HG03045 (cell line): ENCODE results near the gene SPRR1A.

ENCODE experiments used
- ATAC-seq: cut with Tn5 transposase; IDR thresholded peaks from one replicate; pipeline ENCODE4 v1.9.1; 2021; ENCODE audit warnings: mild to moderate bottlenecking, moderate library complexity; ENCODE audit not compliant: unreplicated experiment

SPRR1A gene, protein sequence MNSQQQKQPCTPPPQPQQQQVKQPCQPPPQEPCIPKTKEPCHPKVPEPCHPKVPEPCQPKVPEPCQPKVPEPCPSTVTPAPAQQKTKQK

DNA sequence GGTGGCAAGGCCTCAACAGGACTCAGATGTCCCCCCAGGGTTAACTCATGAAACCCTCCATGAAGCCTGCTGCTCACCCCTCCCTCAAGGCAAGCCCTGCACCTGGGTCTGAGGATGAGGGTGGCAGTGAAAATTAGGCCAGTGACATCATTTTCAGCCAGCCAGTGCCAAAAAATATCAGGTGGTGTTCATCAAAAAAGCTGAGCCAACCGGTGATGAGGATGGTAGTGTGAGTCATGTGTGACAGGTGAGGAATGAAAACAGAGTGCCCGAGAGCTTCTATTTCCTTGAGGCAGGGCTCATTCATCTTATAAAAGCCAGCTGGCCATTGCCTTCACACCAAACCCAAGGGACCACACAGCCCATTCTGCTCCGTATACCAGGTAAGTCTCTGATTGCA lies at the start of gene SPRR1A:
Gene SPRR1A (plus strand): TSS at position 339 of the 400 bp plus-strand sequence. CDS start 1,150 bp downstream, outside the sequence.
- no peak for ATAC-seq

DNA sequence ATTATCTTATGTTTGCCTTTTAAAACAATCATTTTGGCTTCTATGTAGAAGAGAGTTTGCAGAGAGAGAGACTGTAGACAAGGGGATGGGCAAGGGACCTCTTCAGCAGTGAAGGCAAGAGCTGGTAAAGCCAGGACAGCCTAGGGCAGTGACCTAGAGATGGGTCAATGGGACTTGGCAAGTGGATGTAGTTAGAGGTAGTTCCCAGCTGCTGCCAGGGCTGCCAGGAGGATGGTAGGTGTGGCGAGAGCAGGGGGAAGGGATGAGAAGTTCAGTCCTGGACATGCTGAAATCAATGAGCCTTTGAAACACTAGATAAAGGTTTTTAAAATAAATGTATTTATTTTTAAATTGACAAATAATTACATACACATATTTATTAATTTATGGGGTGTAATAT lies 43.3 kb upstream of the SPRR1A start:
- no peak for ATAC-seq

DNA sequence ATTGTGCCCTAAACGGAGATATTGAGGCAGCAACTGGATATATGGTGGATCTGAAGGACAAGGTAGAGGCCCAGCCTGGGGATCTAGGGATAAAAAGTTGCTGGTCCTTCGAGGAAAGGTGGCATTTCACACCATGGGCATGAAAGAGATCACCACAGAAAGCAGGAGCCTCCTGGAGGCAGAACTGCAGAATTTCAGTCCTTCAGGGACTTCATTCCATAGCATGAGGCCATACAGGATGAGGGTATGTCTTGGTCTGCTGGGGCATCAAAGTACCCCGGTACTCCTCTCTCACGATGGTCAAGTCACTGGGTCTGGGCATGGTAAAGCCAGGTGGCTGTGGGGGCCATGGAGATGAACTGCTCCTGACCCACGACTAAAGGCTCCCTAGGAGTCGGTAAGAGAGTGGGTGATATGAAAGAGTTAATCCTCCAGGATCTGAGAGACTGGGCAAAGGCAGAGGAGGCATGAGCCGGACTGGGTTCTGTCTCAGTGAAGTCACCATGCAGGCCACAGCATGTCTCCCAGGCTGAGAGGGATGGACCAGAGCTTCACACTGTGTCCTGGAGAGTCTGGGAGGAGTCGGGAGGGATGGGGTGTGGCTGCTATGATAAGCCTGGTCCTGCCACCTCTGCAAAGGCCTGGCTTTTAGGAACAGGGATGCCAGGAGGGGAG lies 42.7 kb upstream of the SPRR1A start:
- no peak for ATAC-seq

DNA sequence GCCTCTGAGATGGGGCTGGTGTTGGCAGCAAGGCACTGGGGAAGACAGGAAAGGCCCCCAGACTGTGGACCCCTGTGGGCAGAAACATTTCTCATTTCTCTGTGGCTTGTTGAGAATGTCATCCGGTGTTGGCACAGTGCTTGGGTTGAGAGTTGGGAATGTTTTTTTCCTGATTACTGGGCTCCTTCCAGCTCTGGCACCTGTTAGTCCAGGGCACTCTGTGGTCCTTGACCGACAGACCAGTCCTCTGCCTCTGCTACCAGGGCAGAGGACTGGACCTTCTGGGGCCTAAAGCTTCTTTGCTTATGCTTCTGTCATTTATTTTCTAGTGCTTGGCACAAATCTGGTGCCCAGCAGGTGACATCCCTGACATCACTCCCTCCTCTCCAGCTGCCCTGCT lies 41.7 kb upstream of the SPRR1A start:
- no peak for ATAC-seq

DNA sequence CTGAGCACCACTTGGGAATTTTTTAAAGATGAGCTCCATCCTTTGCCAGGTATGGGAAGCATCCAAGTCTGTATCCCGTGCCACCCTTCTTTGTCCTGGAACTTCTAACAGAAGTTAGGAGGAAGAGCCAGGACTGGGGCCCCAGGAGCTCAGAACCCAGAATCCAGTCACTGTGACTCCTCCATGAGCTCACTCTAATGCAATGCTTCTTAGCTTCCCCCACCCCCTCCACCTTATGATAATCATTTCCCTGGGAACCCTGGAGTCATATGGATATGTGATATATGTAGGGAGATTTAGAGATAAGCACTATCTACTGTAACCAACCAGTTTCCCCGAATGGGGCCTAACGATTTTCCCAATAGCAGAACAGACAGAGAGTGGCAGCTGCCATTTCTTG lies 37.6 kb upstream of the SPRR1A start:
- no peak for ATAC-seq

DNA sequence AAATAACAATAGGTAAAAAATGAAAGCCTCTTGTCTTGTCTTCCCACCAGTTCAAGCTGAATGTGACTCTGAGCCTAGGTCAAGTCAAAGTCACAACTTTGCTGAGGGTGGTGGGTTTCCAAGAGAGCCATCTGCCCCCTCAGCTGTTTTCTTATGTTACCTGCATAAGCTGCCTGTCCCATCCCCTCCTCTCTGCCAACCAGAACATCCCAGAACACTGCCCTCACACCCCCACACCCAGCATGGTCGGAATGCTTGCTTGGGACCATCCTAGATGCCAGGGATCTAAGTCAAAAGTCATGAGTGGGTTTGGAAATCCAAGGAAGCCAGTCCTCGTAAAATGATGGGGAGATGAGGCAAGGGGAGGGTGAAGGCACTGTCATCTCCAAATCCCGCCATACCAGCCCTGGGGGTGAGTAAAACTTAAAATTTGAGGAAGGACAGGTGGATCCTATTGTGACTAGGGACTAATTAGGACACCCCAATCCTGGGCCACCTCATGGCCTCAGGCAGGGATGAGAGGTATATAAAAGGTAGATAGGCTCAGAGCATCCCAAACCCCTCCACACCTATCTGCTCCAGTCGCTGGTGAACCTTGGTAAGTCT lies 37.1 kb upstream of the SPRR1A start, which contains the start of gene SPRR5:
Gene SPRR5 (plus strand): TSS at position 556 of the 606 bp plus-strand sequence. CDS start 1,349 bp downstream, outside the sequence.
- no peak for ATAC-seq

DNA sequence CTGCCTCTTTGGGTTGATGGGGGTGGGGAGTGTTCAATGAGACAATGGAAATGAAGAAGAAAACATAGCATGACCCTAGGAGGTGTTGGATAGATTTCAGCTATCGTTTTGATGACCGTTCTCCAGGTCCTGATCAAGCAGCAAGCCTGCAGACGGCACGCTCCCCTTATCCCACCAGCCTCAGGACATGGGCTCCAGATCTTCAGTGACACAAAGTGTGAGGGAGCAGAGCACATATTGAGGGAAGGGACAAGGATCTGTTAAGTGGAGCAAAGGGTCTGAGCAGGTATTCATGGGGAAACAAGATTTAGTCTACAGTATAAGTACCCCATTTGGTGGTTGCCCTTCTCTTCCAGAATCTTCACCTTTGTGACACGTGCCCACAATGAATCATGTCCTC lies 32.2 kb upstream of the SPRR1A start:
- ATAC-seq = no peak

DNA sequence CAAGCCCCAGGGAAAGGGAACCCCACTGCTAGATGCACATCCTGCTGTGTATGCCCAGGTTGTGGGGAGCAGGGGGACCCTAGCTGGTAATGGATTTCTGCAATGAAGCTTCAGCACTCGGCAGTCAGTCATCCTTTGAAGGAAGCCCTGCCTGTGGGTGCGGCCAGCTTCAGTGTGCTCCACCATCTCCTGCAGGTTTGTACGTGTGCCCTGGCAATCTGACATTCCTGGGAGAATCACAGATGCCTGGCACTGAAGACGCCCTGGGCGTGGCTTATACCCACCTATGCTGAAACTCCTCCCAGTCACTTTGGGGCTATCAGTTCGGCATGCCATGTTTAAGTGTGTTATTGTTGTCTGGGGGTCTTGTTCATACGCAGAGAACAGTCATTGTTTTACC lies 30.1 kb upstream of the SPRR1A start:
- no peak for ATAC-seq

DNA sequence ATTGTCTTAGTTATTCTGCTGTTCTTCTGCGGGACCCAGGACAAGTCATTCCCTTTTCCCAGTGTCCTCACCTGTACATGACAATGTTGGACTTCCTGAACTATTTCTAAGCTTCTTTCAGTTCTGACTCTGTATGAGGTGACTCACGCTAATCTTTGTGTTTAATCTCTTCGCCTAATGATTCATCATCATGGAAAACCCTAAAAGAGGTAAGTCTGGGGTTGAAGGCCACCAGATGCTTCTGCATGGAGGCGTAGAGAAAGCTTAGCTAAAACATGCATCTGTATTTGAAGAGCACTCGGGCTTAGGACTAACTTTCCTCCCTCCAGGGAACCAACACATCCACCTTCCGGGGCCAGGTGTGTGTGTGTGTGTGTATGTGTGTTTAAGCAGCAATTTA lies 29.4 kb upstream of the SPRR1A start:
- no peak for ATAC-seq

DNA sequence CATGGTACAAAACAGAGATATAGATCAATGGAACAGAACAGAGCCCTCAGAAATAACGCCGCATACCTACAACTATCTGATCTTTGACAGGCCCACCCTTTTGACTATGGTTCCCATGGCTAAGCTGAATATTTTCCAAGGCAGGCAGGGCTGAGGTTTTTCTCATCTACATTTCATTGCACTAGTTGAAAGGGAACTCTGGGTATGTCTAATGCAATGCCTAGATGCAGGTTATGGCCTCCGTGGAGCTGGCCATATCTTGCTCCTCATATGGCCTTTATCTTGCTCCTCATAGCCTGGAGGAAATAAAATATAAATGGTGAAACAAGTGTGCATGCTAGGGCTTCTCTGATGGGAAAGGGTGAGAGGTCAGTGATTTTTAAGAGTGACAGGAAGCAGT lies 26.3 kb upstream of the SPRR1A start:
- no peak for ATAC-seq

DNA sequence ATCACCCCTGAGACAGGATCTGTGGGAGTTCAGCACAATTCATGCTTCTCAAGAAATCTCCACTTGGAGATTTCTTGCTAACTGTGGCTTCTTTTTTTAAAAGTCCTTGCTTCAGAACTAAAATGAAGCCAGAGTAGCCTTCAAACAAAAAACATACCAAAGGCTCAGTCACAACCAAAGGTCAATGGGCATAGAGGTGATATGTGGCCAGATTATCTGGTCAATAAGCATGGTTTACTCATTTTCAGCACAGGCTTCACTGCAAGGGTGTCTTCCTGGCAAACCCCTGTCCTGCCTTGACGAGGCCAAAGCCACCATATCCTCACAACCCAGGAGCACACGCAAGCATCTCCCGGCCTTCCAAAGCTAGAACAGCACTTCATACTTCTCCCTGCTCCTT lies 24.6 kb upstream of the SPRR1A start:
- ATAC-seq = no peak

DNA sequence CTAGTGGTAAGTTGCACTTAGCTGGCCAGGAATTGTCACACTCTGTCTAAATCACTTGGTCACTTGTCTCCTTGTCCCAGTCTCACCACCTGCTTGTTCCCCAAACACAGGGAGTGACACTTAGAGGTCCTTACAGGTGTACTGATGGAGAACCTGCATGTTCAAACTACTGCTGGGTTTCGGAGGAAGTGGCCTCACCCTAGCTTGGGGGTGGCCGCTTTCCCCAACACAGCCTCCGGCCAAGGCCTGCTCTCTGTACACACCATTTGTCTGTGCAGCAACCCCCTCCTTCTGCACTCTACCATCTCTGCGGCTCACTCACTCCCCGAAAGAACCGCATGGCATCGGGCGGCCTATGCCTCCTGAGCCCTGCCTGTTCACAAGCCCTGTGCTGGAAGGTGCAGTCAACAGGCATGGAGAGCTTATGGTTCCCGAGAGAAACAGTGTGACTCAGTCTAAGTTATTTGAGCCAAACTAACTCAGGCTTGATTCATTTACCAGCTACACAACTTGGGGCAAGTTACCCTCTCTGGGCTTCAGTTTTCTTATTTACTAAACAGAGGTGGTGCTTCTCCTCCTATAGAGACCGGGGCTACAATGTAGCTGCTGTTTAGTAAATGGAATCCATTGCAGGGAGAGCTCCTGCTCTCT lies 24.0 kb upstream of the SPRR1A start:
- no peak for ATAC-seq

DNA sequence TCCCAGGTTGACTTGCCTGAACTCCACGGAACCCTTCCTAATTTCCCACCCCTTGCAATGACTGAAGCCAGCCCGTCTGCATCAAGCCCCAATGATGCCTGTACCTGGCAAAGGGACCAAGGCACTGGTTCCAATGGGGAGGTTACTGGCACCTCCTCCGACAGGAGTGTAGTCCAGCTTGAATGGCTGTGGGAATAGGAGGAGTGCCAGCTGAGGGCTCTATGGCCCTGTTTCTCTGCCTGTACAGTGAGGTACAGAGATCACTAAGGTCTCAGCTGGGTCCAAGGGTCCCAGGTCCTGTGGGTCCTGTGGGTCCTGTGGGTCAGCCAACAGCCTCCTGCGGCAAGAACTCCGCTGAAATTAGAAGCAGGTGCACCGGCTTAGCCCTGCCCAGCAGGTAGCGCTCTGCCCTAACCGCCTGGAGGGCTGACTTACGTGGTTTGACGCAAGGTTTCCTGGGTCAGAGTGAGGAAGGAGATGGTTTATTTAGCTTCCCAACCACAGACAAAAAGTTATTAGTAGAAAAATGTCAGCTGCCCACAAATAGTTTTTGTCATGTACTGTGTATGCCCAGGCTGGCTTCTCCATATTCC lies 23.3 kb upstream of the SPRR1A start:
- no peak for ATAC-seq

DNA sequence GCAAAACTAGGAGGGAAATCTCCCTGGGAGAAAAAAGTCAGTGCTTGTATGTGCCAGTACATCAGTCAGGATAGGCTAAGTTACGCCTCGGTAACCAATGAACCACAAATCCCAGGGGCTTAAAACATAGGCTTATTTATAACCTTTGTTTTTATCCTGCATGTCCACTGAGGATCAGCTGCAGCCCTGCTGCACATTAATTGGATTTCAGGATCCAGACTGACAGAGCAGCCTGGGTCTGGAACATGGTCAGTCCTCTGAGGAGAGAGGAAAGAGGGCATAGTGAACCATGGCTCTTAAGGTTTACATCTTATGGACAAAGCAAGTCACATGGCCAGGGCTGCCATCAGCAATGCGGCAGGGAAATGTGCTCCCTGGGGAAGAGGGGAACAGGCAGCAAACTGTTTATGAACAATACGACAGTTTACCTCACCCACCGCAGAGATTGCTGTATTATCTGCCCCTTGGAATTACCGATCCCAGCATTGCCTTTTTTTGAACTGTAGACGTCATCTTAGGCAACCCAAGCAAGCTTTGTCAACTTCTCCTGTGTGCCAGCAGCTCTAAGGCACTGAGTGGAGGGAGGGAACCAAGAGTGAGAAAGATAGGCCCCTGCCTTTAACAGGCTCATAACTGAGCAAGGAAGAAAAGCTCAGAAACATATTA lies 22.5 kb upstream of the SPRR1A start:
- ATAC-seq = no peak

DNA sequence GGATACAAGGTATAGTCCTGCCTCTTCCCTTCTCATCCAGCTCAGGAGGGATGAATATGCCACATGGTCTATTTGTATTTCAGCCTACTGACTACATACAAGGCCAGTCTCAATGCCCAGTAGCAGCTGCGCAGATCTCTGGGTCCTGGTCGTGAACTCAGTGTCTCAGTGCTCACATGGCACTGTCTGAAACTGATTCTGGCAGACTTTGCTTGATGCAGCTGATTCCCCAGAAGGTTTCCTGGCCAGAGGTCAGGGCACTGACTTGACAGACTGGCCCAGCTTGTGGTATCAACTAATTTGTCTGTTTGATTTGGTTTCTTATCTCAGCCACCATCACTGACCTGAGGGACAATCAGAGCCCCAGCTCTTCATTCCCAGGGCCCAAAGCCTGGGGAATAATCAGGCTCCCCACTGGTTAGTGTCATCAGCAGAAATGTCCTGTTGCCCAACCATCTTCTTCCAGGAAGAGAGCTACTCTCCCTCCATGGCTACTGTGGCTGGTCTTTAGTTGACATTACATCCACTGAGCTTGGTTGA lies 20.9 kb upstream of the SPRR1A start:
- ATAC-seq = no peak

DNA sequence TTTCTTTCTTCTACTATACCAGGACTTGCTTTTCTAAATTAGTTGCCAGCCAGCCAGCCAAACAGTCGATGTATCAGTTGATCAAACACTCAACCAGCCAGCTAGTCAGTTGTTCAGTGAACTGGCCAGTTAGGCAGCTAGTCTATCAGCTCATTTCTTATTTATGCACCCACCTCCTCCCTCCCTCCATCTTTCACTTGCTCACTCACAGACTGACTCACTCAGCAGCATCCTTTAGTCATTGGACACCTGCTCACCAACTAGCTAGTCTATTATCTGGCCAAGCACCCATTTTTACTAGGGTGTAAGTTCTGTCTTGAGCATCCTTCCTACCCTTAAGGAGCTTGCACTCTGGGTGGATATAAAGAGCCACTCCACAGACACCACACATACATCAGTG lies 19.3 kb upstream of the SPRR1A start:
- no peak for ATAC-seq

DNA sequence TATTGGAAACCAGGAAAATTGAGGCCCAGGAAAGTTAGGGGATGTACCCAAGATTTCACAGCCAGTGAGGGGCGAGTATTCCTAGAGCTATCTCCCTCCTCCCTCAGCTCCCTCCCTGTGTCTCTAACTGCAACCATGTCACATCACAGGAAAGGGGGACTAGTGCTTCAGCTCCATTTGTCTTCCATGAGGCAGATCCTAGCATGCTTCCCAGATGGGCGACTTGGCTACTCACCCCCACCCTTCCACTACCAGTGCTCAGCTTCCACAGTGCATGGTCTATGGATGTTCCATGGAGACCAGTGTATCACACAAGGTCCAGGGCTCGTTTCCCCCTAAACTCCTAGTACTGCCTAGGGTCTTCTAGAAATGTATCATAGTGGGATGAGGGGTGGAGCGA lies 18.0 kb upstream of the SPRR1A start:
- no peak for ATAC-seq

DNA sequence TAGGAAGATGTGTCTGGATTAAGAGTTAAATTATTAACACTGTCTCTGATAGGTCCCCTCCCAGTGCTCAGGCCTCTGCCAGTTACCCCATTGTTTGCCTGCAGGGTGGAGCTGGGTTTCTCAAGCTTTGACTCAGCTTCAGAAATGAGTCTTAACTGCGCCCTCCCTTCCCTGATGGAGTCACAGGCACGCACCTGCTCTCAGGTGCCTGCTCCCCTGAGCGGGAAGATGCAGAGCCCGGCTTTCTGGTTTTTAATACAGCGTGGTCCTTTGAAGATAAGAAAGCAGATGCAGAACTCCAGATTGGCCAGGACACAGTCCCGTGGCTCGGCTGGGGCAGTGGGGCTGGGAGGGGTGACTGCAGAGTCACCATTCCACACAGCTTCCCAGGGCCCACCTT lies 16.7 kb upstream of the SPRR1A start:
- no peak for ATAC-seq

DNA sequence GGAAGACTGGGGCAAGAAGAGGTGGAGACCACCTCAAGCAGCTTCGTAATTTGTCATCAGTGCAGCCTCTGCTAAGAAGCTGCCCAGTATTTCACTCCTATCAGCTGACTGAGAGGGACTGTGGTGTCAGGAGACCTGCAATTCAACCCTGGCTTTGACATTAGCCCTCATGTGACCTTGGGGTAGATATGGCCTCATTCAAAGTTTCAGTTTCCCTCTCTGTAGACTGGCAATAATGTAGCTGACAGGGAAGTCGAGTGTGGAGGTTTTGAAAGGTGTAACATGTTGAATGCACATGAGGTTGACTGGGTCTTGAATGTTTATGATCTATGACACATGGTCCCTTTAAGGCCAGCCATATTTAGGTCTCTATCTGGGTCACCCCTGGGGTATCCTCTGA lies 15.6 kb upstream of the SPRR1A start:
- no peak for ATAC-seq

DNA sequence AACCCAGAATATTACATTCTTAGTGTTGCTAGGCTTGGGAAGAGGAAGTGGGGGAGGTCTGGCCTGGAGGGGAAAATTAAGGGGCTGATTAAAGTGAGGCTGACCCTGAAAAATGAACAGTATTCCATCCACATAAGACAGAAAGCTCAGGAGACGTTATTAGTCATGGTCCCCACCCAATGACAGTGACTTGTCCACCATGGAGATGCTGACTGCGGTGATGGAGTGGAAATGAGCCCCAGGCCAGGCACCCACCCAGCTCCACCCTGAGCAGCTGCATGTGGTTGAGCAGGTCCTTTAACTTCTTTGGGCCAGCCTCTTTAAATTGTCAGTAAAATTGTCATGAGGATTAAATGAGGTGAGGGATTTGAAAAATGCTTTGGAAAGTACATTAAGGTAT lies 14.8 kb upstream of the SPRR1A start:
- ATAC-seq = no peak

DNA sequence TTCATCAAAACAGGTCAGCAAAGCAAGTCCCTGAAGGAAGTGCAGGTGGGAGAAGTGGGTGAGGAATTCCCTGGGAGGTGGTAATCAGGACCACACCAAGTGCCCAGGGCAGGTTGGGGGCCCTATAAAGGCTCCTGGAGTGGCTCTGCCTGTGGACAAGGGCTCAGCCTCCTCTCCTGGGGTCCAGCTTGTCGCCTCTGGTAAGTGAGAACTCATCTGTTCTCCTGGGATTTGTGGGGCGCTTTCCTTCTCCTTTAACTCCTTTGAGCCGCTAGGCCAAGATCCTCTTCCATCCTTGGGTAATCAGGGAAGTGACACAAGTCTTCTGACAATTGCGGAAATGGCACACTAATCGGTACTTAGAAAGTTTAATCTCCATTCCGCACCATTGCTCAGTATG lies 13.4 kb upstream of the SPRR1A start, which contains the start of gene SPRR4:
Gene SPRR4 (plus strand): TSS at position 154 of the 400 bp plus-strand sequence. CDS start 1,243 bp downstream, outside the sequence.
- ATAC-seq = no peak
